HepG2 (cell line): ENCODE measurements around the gene FAM234B. TPM values are rescaled to one million over a fixed set of nuclear protein-coding genes. Genes with fewer than 3 reads are reported as not detected.

Experiments used
- CCDC6 ChIP-seq: sonication (generic); formaldehyde crosslinking; IDR thresholded peaks from 2 replicates; pipeline ENCODE4 v1.8.1; 2022; ENCODE audit warnings: mild to moderate bottlenecking, missing genetic modification reagents, moderate library complexity
- CEBPB ChIP-seq: IDR thresholded peaks from 2 replicates; pipeline ENCODE4 v1.6.1; 2011; ENCODE audit warnings: low read depth, low read length, improper control_type of control experiment, borderline replicate concordance
- DBP ChIP-seq: sonication (generic); formaldehyde crosslinking; IDR thresholded peaks from 2 replicates; pipeline ENCODE4 v1.4.0; 2020; ENCODE audit warnings: missing genetic modification reagents; ENCODE audit errors: not compliant biosample characterization
- DMAP1 ChIP-seq: IDR thresholded peaks from 2 replicates; pipeline ENCODE4 v1.6.1; 2016
- EP300 ChIP-seq, 3 experiments: sonication (generic) in 1 of 3; formaldehyde crosslinking in 1 of 3; IDR thresholded peaks; 2 replicates each; pipeline versions ENCODE4 v1.5.1 to v1.6.1; 2011 to 2020; ENCODE audit warnings: low read depth in 2 of 3, low read length in 2 of 3, borderline replicate concordance in 1 of 3, improper control_type of control experiment in 1 of 3, mild to moderate bottlenecking in 1 of 3, missing genetic modification reagents in 1 of 3, moderate library complexity in 1 of 3
- HIVEP1 ChIP-seq: sonication (generic); formaldehyde crosslinking; IDR thresholded peaks from 2 replicates; pipeline ENCODE4 v1.4.0; 2020; ENCODE audit warnings: mild to moderate bottlenecking, missing genetic modification reagents
- LBX2 ChIP-seq: sonication (generic); formaldehyde crosslinking; IDR thresholded peaks from 2 replicates; pipeline ENCODE4 v1.5.0; 2020; ENCODE audit warnings: missing genetic modification reagents, mild to moderate bottlenecking, borderline replicate concordance
- MXD3 ChIP-seq: IDR thresholded peaks from 2 replicates; pipeline ENCODE4 v1.6.1; 2016; ENCODE audit warnings: mild to moderate bottlenecking, missing biosample characterization, missing genetic modification reagents
- MZF1 ChIP-seq: sonication (generic); formaldehyde crosslinking; IDR thresholded peaks from 2 replicates; pipeline ENCODE4 v1.8.1; 2023; ENCODE audit warnings: mild to moderate bottlenecking, missing genetic modification reagents, borderline replicate concordance
- NFE2L2 ChIP-seq: fragments of 150-350 bp; IDR thresholded peaks from 2 replicates; pipeline ENCODE4 v1.6.1; 2014; ENCODE audit warnings: low read length
- NRL ChIP-seq: sonication (generic); formaldehyde crosslinking; IDR thresholded peaks from 2 replicates; pipeline ENCODE4 v1.5.0; 2020; ENCODE audit warnings: missing genetic modification reagents, mild to moderate bottlenecking, moderate library complexity, borderline replicate concordance
- PHB2 ChIP-seq: fragments of 450-650 bp; IDR thresholded peaks from 2 replicates; pipeline ENCODE4 v1.6.1; 2018; ENCODE audit not compliant: partially characterized antibody
- RAD51 ChIP-seq: fragments of 450-650 bp; IDR thresholded peaks from 2 replicates; pipeline ENCODE4 v1.6.1; 2016; ENCODE audit warnings: borderline replicate concordance
- RCOR2 ChIP-seq: IDR thresholded peaks from 2 replicates; pipeline ENCODE4 v1.6.1; 2016; ENCODE audit warnings: missing biosample characterization, missing genetic modification reagents
- REPIN1 ChIP-seq: sonication (generic); formaldehyde crosslinking; IDR thresholded peaks from 2 replicates; pipeline ENCODE4 v1.8.0; 2022; ENCODE audit warnings: missing genetic modification reagents, low read depth, mild to moderate bottlenecking, borderline replicate concordance
- SMYD3 ChIP-seq: sonication (generic); formaldehyde crosslinking; IDR thresholded peaks from 2 replicates; pipeline ENCODE4 v1.8.1; 2023; ENCODE audit warnings: mild to moderate bottlenecking, missing genetic modification reagents
- YEATS4 ChIP-seq: sonication (generic); formaldehyde crosslinking; IDR thresholded peaks from 2 replicates; pipeline ENCODE4 v1.4.0; 2020; ENCODE audit warnings: missing genetic modification reagents, borderline replicate concordance
- ZFP37 ChIP-seq: sonication (generic); formaldehyde crosslinking; IDR thresholded peaks from 2 replicates; pipeline ENCODE4 v1.4.0; 2020; ENCODE audit warnings: missing genetic modification reagents, borderline replicate concordance
- ZMAT3 ChIP-seq: sonication (generic); formaldehyde crosslinking; conservative IDR thresholded peaks from 2 replicates; pipeline ENCODE4 v1.7.0; 2021; ENCODE audit warnings: missing genetic modification reagents
- ZNF207 ChIP-seq: fragments of 450-650 bp; IDR thresholded peaks from 2 replicates; pipeline ENCODE4 v1.6.1; 2016; ENCODE audit warnings: antibody characterized with exemption, borderline replicate concordance
- ZNF280B ChIP-seq: sonication (generic); formaldehyde crosslinking; IDR thresholded peaks from 2 replicates; pipeline ENCODE4 v1.5.0; 2020; ENCODE audit warnings: missing genetic modification reagents, mild to moderate bottlenecking, borderline replicate concordance
- ZNF329 ChIP-seq: sonication (generic); formaldehyde crosslinking; IDR thresholded peaks from 2 replicates; pipeline ENCODE4 v1.9.0; 2021; ENCODE audit warnings: low read depth, mild to moderate bottlenecking, missing genetic modification reagents
- ZNF580 ChIP-seq: IDR thresholded peaks from 2 replicates; pipeline ENCODE4 v1.6.1; 2016; ENCODE audit warnings: low read depth, borderline replicate concordance
- ZNF605 ChIP-seq: sonication (generic); formaldehyde crosslinking; IDR thresholded peaks from 2 replicates; pipeline ENCODE4 v1.8.0; 2022; ENCODE audit warnings: mild to moderate bottlenecking, missing genetic modification reagents
- ZNF672 ChIP-seq: sonication (generic); formaldehyde crosslinking; IDR thresholded peaks from 2 replicates; pipeline ENCODE4 v1.8.1; 2022; ENCODE audit warnings: missing genetic modification reagents
- ZNF776 ChIP-seq: sonication (generic); formaldehyde crosslinking; IDR thresholded peaks from 2 replicates; pipeline ENCODE4 v1.4.0; 2020; ENCODE audit warnings: mild to moderate bottlenecking, missing genetic modification reagents
- ZNF780A ChIP-seq: sonication (generic); formaldehyde crosslinking; IDR thresholded peaks from 2 replicates; pipeline ENCODE4 v1.8.0; 2022; ENCODE audit warnings: mild to moderate bottlenecking, missing genetic modification reagents, moderate library complexity
- polyA plus RNA-seq, 8 experiments: library from polyadenylated mRNA; depleted of rRNA in 3 of 8; stranded (reverse) in 7 of 8; unstranded in 1 of 8; fragments of >200 nt; fragmentation: Illumina TruSeq in 4 of 8; extraction: Trizol in 4 of 8; gene quantifications; 2 replicates each; pipeline versions ENCODE4 v1.2.1 to v1.2.3, GENCODE V29; 2011 to 2016; ENCODE audit warnings: low read depth in 4 of 8, missing spikeins in 1 of 8, mixed read lengths in 1 of 8; ENCODE audit not compliant: insufficient read depth in 1 of 8
- total RNA-seq, 5 experiments: library from RNA; depleted of rRNA; stranded (reverse); fragments of >200 nt; fragmentation: Illumina TruSeq; extraction: Trizol; gene quantifications; 2 replicates each; pipeline ENCODE4 v1.2.3, GENCODE V29; 2016; ENCODE audit warnings: low read depth in 1 of 5

FAM234B gene
- total and polyA plus RNA-seq, 2 of the 13 experiments (the other 11 are each of a cell fraction or from before 2014, with no cell fraction given) = 7.8 to 13.8 TPM

- TF ChIP-seq EP300 (IDR thresholded peaks at IDR 0.05; ENCODE audit: low read depth in 2 of 2, low read length in 2 of 2) = peak in 1 of 2 experiments; percentile 60; a peak in 1 of 4 replicates
- no peak for TF ChIP-seq EP300 (CRISPR knock-in tag; IDR thresholded peaks at IDR 0.05; ENCODE audit: borderline replicate concordance)
- TF ChIP-seq HIVEP1 (CRISPR knock-in tag) = 0 out of 2 replicates have a peak, but pooled peaks have one; percentile 54
- TF ChIP-seq PHB2 = no peak
- peak; percentile 58; the same call in 1 of the 2 replicates for TF ChIP-seq YEATS4 (CRISPR knock-in tag)
- TF ChIP-seq REPIN1 (CRISPR knock-in tag) = peak; percentile 31; the same call in 1 of the 2 replicates
- TF ChIP-seq ZFP37 (CRISPR knock-in tag) = no peak
- TF ChIP-seq DMAP1 (CRISPR knock-in tag) = 0 out of 2 replicates have a peak, but pooled peaks have one; percentile 31
- TF ChIP-seq NRL = no peak
- TF ChIP-seq SMYD3 = no peak
- peak; percentile 26 for TF ChIP-seq ZNF280B (CRISPR knock-in tag)
- no peak for TF ChIP-seq ZNF605 (CRISPR knock-in tag)
- TF ChIP-seq RAD51 = no peak
- peak; percentile 22; the same call in 1 of the 2 replicates for TF ChIP-seq ZNF776
- TF ChIP-seq CEBPB = peak; percentile 25; the same call in 1 of the 2 replicates
- TF ChIP-seq DBP = no peak
- TF ChIP-seq NFE2L2 = no peak
- TF ChIP-seq ZNF780A (CRISPR knock-in tag) = 0 out of 2 replicates have a peak, but pooled peaks have one; percentile 40
- peak; percentile 17; the same call in 1 of the 2 replicates for TF ChIP-seq CCDC6 (CRISPR knock-in tag)
- TF ChIP-seq RCOR2 = no peak
- TF ChIP-seq LBX2 = 0 out of 2 replicates have a peak, but pooled peaks have one; percentile 31
- TF ChIP-seq ZNF207 = no peak
- TF ChIP-seq ZNF580 (CRISPR knock-in tag) = peak; percentile 29; the same call in 1 of the 2 replicates
- 0 out of 2 replicates have a peak, but pooled peaks have one; percentile 52 for TF ChIP-seq ZNF329 (CRISPR knock-in tag)
- no peak for TF ChIP-seq MXD3 (CRISPR knock-in tag)
- no peak for TF ChIP-seq ZMAT3 (CRISPR knock-in tag)
- TF ChIP-seq ZNF672 = 0 out of 2 replicates have a peak, but pooled peaks have one; percentile 64
- TF ChIP-seq MZF1 (CRISPR knock-in tag) = no peak
Measured at GRCh38 chr12:12999959-13000615, 44.1 kb upstream of the FAM234B start, which contains the start of gene HEBP1 (continued).
